ACHN (cell line): ENCODE measurements around the gene NXPH2.
A peak's percentile ranks its signal among the peaks of the same experiment; 100 is the strongest.

Experiments
- DNase-seq: peaks from one replicate; pipeline ENCODE4 v3.0.0-alpha.2; 2015
- in situ Hi-C: cut with HindIII; loops from 2 replicates; pipeline ENCODE4 v1.10.0; 2017; ENCODE audit warnings: low sequenced_read_pairs, low pct_ligation_motif_present, low pct_unique_long_range_greater_than_20kb

Gene NXPH2

DNA sequence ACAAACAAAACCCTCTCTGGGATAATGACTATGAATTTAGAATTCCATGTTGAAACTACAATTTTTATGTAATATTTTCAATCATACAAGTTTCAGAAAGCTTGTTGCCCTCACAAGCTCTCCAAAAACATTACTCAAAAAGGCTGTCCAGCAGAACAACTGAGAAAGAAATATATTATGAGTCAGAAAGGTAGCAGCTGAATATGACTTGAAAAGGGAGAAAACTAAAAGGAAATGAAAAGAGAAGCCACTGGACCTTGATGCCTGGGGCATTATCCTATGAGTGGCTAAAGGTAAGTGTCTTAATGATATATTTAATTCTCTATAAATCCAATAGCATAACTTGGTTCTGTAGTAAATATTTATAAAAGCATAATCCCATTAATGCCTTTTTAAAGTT is 61.8 kb downstream of the NXPH2 start:
- in situ Hi-C loops, result no loop called here
- DNase-seq, result no peak

DNA sequence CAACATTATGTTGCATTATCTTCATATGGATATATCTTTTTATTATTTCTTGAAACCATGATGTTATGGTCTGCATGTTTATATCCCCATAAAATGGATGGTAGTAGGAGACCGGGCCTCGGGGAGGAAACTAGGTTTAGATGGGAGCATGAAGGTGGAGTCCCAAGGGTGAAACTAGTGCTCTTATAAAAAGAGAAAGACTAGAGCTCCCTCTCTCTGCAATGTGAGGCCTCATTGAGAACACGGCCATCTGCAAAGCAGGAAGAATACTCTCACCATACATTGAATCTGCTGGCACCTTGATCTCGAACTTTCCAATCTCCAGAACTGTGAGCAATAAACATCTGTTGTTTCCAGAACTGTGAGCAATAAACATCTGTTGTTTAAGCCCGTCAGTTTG is 64.0 kb downstream of the NXPH2 start:
- peak; percentile 37 for DNase-seq
- in situ Hi-C loops, result no loop called here

GRCh38 chr2:138713504-138713903 is 66.7 kb downstream of the NXPH2 start:
- in situ Hi-C loops, result no loop called here
- DNase-seq, result no peak

DNA sequence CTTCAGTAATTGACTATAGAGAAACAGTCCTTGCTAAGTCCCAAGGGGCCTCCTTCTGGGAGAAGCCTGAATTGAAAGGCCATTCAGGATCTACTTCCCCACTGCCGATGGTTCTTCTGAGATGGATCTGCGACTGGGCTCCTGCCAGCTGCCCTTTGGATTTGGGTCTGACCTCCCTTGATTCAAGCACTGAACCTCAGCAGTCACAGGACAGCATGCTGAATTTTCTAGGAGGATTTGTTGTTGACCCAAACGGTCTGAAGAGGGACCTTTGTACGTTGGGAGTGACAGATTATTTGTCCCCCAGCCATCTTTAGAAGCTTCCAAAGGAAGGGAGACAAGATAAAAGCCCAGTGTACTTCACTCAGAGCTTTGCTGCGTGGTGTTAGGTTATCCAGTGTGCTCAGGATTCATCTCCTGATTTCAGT is 67.1 kb downstream of the NXPH2 start:
- no peak for DNase-seq
- in situ Hi-C loops, result no loop called here

DNA sequence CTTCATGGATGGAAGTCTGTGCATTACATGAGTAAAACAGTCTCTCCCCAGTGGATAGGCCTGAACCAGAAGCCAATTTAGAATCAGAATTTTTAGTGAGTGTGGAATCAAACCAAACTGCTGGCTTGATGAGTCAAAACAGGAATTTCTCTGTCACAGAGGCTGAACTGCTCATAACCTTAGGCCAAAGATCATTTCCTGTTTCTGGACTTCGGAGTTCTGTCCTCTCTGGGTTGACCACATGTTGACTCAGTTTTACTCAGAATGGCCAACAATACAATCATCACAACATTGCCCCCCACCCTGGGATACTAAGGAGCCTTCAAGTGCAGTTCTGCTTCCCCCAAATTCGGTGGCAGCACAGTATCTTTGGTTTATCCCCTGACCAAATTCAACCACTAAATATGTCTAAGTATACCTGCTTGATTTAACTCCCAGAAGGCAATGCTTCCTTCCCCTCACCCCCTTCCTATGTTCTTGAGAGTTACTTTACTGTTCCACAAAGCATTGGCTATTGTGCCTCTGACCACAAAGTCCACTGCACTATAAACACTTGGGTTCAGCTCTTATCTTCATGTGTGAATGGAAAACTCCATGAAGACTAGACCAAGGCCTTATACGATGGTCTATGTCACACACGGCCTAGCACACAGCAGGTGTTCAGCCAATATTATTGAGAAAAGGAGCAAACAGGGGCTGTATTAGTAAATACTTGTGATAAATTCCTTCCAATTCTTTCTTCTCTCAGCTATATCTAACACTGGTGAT is 67.8 kb downstream of the NXPH2 start:
- peak; percentile 55 for DNase-seq
- in situ Hi-C loops, result no loop called here

GRCh38 chr2:138711812-138712211 is 68.4 kb downstream of the NXPH2 start:
- DNase-seq, result no peak
- in situ Hi-C loops, result no loop called here

- DNase-seq, result no peak
- in situ Hi-C loops, result no loop called here
These were observed 71.4 kb downstream of the NXPH2 start for GRCh38 chr2:138708682-138709241.

- peak; percentile 22 for DNase-seq
- in situ Hi-C loops, result no loop called here
These were observed 72.7 kb downstream of the NXPH2 start for GRCh38 chr2:138707392-138708074.

DNA sequence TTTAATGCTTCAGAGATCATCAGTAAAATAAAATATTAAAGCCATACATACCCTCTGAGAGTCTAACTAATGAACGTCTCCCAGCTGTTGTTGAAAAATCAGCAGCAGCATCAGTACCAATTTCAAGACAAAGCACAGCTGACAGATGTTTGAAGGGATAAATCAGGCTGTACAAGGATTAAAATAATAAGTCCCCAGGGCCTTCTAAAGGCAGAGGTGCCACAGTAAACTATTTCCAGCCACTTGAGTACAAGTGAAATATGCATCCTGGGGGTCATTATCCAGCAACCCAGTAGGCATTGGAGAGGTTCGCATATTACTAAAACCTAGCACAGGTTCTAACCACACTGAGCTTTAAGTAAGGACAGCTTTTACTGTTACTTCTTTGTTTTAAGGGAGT is 76.9 kb downstream of the NXPH2 start:
- DNase-seq, result no peak
- in situ Hi-C loops, result no loop called here

DNA sequence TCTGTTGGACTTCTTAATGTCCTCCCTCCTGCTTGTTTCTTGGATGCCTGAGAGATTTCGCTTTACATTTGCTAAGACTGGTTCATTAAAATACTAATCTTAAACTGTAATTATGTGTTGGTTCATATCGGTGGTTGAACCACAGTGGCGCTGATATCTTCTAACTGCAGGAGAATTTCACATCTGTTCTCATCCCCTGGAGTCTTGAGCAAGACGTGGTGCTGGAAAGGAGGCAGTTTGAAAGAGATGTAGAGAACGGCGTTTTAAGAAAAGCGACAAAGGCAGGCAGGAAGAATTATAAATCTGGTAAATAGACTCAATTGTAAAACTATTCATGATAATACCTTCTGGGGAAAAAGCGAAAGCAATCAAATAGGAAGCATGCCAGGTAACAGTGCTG is 79.5 kb downstream of the NXPH2 start:
- in situ Hi-C loops, result no loop called here
- no peak for DNase-seq

DNA sequence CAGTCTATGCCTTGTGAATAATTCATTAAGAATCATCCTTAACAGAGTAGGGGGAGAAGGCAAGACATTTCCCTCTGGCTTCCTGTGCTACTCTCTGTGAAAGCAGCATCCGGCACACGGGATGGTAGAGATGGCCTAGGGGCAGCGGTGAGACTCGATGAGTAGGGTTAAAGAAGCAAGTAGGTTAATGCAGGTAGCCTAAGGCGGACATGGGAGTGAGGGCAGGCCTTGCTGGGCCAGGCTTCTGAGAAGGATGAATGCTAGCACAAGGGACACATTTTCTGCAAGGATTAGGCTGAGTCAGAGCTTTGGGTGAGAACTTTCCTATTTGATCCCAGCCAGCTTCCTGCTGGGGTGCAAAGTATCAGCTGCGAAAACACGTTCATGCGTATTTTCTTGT is 80.8 kb downstream of the NXPH2 start:
- in situ Hi-C loops, result no loop called here
- no peak for DNase-seq

DNA sequence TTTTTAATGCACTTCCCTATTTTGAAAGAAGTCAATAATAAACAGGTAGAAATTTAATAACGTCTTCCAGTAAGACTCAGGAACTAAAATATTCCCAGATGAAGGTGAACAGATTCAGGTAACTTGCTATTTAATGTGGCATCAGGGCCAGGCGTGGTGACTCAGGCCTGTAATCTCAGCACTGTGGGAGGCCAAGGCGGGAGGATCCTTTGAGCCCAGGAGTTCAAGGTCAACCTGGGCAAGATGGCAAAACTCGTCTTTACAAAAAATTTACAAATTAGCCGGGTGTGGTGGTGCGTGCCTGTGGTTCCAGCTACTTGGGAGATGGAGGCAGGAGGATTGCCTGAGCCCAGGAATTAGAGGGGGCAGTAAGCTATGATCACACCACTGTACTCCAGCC is 81.8 kb downstream of the NXPH2 start:
- in situ Hi-C loops, result no loop called here
- no peak for DNase-seq

GRCh38 chr2:138691667-138692066 is 88.5 kb downstream of the NXPH2 start:
- no peak for DNase-seq
- in situ Hi-C loops, result no loop called here

- no peak for DNase-seq
- in situ Hi-C loops, result no loop called here
These were observed 90.5 kb downstream of the NXPH2 start for GRCh38 chr2:138689705-138690104.

GRCh38 chr2:138682163-138682562 is 98.0 kb downstream of the NXPH2 start:
- in situ Hi-C loops, result no loop called here
- no peak for DNase-seq

DNA sequence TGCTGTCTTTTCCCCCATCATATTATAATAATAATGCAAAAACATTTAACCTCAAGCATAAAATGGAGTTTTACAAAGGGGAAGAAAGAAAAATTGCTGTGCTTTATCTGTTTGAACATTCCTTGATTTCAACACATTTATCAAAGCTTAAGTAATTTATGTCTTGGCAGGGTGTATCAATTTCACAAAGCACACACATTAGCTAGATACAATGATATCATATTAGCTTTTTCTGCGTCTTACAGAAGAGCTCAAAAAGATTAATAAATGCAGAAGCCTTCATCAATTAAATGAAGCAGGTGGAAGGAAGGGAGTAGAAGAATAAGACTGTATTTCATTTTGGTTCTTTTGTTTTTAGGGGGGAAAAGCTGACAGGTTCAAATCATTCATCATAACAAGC is 103.0 kb downstream of the NXPH2 start:
- in situ Hi-C loops, result no loop called here
- DNase-seq, result no peak

DNA sequence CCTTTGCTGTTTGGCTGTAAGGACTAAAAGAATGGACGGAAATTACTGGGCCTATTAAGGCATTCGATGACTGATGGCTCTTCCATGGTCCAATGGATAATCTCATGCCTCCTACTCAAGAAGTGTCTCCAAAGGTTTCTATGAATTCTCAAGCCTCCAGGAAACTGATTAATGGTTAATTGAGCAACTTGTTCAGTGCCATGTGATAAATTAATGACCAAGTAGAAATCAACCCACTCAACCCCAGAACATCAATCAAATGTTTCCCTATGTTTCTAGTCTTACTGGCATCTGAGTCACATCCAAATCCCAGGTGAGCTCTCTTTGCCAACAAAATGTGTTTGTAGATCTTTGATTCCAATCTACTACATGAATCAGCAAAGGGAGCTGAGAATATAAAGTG is 103.6 kb downstream of the NXPH2 start:
- no peak for DNase-seq
- in situ Hi-C loops, result no loop called here

- no peak for DNase-seq
- in situ Hi-C loops, result no loop called here
These were observed 108.6 kb downstream of the NXPH2 start for GRCh38 chr2:138671566-138671965.

DNA sequence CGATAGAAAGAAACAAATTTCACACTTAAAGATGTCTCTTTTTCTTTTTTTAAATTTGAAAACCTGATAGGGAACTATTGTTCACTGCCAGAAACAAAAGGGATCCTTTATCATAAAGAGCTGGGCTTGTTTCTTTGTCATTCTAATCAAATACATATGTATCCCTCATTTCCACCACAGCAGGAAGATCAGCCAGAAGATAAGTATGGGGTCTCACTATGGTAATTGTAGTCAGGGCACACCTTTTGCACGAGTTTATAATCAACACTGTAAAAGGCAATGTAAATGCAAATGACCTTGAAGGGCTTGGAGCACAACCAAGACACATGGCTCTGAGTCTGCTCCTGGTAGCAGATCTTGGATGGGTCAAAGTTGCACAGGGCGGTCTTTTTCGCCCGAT is 109.5 kb downstream of the NXPH2 start:
- in situ Hi-C loops, result no loop called here
- no peak for DNase-seq

DNA sequence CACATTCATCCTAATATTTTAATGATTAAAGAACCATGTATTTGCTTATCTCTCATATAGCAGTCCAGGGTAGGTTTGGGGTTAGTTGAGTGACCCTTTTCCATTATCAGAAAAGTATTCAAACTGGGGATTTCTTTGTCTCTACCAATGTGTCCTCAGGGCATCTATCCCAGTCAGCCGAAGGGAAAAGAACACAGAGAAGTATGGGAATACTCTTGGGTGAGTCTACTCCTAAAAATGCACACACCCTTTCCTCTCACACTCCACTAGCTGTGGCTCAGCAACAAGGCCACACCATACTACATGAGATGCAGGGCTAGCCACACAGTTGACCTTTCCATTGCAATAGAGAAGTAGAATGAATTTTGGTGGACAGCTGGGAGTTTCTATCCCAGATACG is 114.3 kb downstream of the NXPH2 start:
- DNase-seq, result no peak
- in situ Hi-C loops, result no loop called here
